NCI-H2196 (cell line): ENCODE data around the gene TRMT11.
"Not testable (repeated sequence)": the region's sequence is repeated elsewhere in the genome, so short reads cannot be mapped to it uniquely, and the experiment has no call there.

Source experiments
- DNase-seq: peaks from one replicate; lab custom pipeline; 2025; ENCODE audit not compliant: unreplicated experiment; lab: John Stamatoyannopoulos, UW

TRMT11 gene

DNA sequence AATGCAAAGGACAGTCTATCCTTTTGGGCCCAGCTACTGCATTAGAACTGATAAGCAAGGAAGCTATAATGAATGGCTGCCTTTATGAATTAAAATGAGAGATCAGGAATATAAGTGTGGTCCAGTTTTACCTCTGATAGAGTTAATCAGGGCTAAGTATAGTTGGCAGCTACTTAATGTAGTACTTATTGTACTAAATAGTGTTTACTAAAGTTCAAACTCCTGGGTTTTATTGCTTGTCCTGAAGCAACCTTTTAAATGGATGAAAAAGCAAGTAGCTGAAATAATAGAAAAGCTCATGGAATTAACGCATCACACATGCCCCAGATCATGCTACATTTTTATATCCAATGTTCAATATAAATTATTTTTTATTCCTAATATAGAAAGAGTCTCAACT, 5.3 kb downstream of the TRMT11 start:
- DNase-seq = no peak

DNA sequence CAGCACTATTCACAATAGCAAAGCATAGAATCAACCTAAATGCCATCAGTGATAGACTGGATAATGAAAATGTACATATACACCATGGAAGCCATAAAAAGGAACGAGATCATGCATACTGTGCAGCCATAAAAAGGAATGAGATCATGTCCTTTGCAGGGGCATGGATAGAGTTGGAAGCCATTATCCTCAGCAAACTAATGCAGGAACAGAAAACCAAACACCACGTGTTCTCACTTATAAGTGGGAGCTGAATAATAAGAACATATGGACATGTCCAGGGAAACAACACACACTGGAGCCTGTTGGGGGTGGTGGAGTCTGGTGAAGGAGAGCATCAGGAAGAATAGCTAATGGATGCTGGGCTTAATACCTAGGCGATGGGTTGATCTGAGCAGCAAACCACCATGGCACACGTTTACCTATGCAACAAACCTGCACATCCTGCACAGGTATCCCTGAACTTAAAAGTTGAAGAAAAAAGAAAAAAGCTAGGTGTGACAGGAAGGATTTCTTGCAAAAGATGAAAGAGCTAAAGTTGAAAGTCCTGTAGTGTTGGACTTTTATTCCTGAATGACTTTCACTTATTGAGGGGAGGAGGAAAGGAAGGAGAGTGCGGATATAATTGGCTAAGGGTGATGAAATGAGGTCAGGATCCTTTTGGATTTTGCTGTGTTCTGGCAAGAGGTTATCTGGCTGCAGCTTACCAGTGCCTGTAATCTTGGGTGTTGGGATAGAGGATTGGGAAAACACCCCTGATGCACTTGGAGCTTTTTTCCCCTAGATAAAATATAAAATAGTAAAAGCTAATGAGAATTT, 8.5 kb downstream of the TRMT11 start:
- DNase-seq = no peak

DNA sequence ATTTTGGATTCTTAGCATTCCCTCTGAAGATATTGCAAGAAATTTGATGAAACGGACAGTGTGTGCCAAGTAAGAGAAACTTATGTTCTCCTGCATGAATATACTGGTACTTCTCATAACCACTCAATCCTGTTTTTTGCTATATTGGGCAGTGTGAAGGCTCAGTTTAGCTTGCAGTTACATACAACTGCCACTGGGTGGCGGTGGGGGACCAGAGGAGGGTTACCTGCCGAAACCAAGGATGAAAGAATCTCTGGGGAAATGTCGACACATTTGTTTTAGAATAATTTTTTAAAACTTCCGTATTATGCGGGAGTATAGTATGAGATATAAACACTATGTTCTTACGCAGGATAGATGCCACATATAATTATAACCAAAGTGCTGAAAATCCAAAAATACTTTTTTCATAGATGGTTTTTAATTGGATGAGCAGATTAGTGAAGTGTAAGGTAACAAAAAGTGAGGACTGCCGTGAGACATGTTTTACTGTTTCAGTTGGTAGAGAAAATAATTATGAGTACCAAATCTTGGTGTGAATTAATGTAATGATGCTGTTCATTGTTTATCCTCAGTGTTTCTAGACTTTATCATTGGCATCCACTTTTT, 9.7 kb downstream of the TRMT11 start:
- DNase-seq = peak; percentile 81

DNA sequence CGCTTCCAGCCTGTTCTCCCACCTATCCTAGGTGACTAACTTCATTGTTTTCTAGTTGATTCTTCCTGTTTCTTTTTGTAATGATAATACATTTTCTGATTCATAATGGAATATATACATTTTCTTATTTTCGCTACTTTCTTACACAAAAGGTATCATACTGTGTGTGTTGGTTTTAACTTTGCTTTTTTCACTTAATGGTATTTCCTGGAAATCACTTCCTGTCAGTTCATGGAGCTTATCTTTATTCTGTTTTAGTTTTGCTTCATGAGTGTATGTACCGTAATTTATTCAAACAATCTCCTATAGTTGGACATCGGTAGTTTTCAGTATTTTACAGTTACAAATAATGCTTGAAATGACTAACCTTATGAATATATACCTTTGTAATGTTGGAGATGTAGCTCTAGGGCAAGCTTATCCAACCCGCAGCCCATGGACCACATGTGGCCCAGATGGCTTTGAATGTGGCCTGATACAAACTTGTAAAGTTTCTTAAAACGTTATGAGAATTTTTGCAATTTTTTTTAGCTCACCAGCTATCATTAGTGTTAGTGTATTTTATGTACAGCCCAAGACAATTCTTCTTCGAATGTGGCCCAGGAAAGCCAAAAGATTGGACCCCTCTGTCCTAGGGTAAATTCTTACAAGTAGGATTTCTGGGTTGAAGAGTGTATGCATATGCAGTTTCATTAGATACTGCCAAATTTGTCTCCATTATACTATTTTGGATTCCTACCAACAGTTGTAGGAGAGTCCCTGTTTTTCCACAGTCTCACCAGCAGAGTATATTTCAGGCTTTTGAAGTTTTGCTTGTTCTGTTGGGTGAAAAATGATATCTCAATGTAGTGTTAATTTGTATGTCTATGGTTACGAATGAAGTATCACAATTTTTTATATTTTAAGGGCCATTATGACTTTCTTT, 16.7 kb downstream of the TRMT11 start:
- DNase-seq = no peak

DNA sequence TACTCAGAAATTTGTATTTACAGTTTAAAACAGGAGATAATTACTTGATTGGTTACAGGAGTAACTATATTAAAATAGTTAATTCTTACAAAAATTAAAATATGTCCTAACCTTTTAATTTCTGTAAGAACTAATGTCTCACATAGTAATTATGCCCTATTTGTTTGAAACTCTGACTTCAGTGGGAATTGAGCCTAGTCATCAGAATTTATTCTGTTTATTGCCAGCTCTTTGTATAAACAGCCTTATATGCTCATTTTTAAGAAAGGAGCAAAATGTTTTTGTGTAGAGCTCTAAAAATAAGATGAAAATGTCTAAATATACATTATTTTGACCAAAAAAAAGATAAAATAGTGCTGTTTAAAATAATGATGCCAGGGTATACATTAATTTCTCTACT, 21.5 kb downstream of the TRMT11 start:
- DNase-seq = no peak

DNA sequence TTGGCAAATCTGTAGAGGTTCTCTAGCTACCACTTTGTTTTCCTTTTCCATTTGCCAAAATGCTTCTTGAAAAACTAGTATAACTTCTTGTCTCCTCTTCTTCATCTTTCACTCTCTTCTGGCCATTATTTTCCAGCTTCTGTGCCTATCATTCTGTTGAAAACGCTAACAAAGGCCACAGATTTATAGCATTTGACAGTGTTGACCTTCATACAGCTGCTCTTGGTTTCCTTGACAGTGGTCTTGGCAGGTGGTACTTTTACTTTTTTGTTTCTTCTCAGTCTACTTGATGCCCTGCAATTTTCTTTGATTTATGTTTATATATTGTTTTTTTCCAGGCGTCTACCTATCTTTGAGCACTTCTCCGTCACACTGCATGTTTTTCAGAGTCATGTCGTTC, 23.7 kb downstream of the TRMT11 start:
- DNase-seq = no peak

DNA sequence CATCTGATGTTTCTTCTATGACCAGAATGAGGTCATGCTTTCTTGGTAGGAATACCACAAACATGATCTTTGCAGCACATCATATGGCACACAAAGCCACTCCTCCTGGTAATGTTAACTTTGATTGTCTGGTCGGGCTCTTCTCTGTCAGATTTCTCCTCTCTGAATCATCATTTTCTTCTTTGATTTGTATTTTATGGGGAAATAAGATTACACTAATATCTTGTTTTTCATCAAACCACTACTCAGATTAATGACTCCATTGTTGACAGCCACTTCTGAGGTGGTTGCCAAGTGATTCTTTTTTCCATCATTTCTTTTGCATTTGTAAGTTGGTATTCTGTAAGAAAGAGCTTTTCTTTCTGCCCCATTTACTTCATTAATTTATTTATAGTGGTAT, 29.5 kb downstream of the TRMT11 start:
- DNase-seq = no peak

DNA sequence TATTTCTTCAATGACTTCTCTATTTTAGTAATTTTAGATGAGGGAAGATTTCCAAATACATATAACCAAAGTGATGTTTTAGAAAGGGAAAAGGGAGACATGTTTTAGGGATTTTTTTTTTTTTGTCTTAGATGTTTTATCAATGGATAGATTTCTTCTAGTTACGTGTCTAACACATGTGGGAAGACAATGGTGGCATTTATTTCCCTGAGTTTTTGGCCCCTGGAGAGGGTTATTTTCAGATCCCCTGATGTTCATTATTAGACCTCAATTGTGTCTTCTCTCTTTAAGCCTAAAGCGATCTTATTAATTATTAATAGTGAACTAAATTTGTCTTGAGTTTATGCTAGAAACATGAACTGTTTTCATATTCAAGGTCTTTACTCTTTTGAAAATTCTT, 30.3 kb downstream of the TRMT11 start:
- no peak for DNase-seq

DNA sequence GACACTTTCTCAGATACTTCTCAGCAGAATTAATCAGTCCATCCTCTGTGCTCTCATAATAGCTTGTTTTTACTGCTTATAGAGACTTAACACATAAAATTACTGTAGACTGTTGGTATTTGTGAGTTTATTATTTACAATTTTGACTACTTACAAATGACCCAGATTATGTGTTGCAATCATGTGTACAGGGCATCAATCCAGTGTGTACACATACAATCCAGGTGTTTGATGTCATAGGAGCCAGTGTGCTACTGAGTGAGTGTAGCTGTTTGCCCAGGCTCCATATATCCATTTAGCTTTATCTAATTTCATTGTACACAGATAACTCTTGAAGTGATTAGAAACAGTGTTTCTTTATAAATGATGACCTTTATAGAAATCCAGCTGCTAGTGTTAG, 31.3 kb downstream of the TRMT11 start:
- DNase-seq = no peak

DNA sequence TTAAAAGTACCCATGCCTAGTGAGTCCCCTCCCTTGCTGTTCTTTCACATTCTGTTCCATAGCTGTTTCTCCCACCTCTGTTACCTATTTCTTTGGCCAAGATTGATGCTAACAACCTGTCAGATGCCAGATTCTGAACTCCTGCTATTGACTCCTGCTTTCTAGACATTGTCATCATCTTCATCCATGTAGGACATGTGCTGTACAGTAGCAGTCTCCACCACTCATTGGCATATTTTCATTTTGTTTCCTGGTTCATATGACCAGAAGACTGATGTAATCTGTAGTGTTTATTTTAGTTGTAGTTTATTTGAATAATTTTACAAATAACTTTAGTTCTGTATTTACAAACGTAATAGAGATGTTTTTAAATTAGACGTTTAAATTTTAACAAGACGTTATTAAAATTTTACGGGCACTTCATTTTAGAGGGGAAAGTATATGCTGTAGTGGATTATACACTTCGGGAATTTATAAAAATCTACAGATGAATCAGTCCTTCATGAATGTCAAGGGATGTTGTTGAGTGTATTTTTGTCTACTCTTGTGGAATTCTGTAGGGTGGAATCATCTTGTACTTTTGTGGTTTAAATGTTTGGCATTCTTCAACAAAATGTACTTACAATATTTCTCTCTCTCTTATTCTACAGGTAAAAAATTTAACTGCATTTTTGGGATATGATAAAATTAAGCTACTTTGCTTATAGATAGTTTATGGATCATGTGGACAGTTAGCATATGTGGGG, 34.1 kb downstream of the TRMT11 start:
- DNase-seq = no peak

DNA sequence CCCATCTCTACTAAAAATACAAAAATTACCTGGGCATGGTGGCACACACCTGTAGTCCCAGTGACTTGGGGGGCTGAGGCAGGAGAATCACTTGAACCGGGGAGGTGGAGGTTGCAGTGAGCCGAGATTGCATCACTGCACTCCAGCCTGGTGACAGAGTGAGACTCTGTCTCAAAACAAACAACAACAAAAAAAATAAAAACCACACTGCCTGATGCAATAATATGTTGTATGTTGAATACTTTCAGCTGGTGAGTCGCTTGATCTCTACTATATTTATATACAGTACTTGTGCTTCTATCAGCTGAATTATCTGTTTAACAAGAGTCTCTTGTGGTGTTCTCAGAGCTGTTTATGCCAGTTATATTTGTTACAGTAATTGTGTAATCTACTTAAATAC, 37.1 kb downstream of the TRMT11 start:
- not testable (repeated sequence) for DNase-seq

DNA sequence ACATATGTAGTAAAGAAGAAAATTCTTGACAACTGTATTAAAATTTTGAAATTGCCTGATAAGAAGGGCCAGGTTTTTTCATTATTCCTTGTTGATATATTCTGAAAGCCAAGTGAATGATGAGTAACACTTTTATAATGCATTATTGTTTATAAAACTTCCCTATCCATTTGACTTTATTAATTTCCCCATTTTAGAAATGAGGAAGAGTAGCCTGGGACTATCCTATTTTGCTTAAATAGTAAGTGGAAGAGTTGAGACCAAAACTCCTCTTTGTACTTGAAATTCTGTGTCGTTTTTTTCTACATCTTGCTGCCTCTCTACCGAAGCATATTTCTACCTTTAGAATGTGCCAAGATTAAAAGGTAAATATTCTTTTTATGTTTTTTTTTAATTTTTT, 39.7 kb downstream of the TRMT11 start:
- DNase-seq = no peak

DNA sequence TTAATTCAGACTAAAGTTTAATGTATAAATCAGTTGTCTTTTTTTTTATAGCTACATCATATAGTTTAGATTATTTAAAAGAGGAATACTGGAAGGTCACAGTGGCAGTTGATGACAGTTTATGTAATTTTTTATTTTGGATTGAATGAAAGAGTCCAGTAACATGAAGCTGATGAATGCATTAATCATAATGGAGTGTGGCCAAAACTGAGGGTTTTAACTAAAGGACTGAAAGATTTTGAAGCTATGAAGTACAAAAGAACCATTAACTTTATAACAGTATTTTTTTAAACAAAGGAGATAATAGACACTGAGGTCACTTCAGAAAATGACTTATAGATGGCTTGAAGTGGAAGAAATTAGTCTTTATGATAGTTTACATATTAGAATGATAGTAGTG, 41.3 kb downstream of the TRMT11 start:
- DNase-seq = no peak

DNA sequence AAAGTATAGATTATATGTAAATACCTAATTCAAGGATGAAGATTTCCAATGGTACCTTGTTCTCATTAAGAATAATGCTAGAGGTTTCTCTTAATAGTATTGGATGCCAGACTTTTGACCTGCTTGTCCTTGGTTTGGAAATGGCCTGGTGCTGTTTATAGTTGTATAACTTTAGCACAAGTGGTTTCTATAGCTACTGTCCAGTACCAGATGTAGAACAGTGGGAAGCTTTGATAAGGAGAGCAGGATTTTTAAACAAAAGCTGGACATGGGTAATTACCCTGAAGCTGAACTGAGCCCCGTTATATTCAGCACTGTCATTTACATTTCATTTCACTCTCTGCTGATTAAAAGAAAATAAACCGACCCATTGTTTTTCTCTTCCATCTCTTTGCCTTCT, 43.7 kb downstream of the TRMT11 start:
- DNase-seq = no peak

DNA sequence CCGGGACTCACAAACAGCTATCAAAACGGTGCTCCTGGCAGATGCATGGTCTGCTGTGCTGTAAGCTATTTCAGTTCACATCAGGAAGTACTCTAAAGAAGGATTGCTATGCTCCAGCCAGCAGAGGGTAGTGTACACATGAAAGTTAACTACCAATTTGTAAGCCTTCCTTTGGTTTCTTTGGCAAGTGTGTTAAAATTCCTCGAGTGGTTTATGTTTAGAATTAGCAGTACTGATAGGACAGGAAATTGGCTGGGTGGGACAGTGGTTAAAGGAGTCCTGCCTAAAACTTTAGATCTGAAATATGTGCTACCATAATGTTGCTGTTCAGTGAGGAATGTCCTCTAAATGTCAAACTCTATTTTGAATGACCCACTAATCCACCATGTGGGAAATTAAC, 47.4 kb downstream of the TRMT11 start:
- DNase-seq = peak; percentile 29

DNA sequence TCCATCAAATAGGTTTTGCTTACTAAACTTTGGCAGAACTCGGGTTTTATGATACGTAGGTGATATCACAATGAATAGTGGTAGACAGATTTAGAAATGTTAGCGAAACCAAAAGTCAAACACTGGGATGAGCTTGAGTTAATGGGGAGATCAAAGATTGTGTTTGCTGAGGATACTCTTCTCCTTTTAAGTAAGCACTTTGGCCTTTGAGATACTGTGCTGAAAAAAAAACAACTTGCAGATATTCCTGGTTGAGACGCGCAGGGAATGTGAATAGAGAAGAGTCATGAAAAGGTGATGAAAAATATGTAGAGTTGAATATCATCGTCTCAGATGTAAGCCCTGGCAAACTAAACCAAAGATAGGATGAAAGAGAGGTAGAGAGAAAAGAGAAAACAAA, 48.3 kb downstream of the TRMT11 start:
- no peak for DNase-seq

DNA sequence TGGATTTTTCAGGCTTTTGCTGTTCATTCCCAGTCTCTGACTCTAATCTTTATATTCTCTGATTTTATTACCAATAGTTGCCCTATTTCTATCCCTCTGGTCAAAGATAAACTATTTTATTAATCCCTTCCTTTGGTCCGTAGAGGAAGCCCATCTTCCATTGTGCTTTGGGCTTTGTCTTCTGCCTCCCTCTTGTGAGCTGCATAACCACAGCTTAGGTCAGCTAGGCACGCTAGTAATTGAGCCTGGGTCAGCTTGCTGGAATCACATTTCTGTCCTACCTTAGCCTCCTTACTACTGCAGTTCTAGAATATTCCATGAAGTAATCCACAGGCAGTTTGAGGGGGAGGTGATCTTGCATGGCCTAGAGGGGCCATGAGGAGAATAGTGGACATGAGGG, 49.4 kb downstream of the TRMT11 start:
- DNase-seq = no peak

DNA sequence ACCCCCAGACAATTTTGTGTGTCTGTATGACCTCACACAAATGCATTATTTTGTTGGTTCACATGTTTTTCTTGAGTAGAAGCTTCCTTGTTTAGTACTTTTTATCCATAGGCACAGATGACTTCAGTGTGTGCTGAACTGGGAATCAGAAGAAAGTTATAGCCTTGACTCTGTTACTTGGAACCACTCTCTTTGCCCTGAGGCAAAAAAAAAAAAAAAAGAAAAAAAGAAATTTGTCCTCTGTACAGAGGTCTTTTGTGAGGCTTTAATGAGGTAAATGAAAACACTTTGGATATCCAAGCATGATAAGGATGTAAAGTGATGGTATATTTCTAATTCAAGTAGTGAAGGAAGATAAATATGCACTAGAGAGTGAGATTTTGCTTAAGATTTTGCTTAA, 51.9 kb downstream of the TRMT11 start:
- no peak for DNase-seq

DNA sequence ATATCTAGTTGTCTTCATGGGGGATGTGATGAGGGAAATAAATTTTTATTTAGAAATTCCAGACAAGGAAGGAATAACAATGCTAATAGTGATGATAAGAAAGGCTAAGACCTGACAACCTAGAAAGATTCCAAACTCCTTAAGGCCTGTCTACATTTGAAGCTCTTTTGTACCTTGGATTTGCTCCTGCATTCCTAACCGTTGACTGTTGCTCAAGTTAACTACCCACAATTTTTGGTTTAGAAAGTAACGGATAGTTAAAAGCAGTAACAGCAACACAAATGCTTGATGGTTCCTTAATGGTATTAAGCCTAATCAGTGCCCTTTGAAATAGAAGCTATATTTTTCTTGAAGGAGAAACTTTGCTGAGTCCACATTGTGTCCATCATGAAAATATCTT, 52.9 kb downstream of the TRMT11 start:
- DNase-seq = no peak

DNA sequence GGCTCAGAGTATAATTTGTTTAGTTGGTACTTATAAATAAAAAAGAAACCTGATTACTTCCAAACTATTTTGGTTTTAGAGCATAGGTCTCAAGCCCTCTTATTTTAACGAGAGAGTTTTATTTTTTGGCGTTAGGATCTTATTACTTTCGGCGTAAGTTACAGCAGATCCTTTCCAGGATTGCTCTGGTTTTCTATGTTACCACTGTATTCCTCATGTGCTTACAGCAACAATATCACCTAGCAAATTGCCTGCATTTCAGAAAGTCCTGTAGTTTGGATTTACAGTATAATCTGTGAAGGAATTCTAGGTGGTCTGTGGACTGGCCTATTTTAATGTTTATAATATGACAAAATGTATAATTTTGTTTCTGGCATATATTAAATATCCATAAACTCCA, 54.1 kb downstream of the TRMT11 start:
- no peak for DNase-seq

DNA sequence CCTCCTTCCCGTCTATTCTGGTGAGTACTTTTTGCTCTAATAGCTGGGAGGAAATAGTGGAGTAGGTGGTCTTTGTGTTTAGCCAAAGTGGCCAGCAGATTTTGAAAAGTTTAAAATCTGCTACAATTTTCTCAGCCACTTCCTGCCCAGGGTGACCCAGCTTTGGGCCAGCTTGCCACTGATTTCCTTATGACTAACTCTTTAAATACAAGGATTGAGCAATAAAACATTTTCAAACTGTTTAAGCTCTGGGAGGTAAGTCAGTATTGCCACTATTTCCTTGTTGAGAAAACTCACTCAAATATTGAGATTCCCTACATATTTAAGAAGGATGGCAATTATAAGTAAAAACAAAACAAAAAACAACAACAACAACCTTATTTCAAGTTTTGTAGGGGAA, 54.5 kb downstream of the TRMT11 start:
- no peak for DNase-seq
